Stromal cell of bone marrow (primary cell): ENCODE results near the gene SETMAR.

Experiments
- DNase-seq: peaks from one replicate; pipeline ENCODE4 v3.0.0-alpha.2; 2012; ENCODE audit warnings: low read depth

SETMAR gene

DNA sequence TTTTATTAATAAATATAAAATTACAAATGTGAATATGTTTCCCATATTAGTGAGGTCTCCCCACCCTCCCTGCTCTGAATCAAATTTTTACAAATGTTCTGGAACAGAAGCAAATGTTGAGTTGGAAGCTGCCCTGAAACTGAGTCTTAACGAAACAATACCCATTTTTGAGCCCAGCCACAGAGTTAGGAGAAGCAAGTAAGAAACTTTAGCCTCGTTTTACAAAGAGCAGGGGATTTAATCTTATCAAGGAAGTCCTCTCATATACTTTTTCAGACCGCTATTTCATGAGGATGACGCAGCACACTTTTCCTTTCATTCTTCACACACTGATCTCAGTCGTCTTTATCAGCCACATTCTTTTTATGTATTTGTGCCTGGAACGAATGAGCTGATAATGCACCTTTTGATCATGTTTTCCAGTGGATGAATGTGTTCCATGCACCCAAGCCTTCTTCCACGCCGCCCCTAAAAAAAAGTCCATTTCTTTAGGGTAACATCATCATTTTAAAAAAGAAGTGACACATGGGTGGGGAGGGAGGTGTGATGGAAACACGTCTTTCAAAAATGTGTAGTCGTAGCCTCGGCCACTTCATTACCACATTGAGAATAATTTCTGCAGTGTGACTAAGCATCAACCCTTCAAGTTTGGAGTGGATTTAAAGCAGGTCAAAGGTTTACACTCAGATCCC is 48.1 kb downstream of the SETMAR start:
- peak; percentile 15 for DNase-seq

DNA sequence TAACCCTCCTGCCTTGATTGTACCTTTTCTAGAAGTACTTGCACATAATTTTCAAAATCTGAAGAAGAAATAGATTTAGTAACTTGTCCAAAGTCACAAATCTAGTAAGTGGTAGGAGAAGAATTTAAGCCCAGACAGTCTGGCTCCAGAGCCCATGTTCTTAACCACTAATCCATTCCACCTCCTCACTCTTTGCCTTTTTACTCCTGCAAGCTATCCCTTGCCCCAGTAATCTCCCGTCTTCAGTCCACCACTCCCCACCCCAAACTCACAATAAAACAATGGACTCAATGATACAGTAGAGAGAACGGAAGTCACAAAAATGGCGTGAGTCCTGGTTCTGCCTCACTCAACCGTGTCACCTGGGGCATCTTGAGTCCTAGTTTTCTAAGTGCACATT is 48.7 kb downstream of the SETMAR start:
- DNase-seq = no peak

DNA sequence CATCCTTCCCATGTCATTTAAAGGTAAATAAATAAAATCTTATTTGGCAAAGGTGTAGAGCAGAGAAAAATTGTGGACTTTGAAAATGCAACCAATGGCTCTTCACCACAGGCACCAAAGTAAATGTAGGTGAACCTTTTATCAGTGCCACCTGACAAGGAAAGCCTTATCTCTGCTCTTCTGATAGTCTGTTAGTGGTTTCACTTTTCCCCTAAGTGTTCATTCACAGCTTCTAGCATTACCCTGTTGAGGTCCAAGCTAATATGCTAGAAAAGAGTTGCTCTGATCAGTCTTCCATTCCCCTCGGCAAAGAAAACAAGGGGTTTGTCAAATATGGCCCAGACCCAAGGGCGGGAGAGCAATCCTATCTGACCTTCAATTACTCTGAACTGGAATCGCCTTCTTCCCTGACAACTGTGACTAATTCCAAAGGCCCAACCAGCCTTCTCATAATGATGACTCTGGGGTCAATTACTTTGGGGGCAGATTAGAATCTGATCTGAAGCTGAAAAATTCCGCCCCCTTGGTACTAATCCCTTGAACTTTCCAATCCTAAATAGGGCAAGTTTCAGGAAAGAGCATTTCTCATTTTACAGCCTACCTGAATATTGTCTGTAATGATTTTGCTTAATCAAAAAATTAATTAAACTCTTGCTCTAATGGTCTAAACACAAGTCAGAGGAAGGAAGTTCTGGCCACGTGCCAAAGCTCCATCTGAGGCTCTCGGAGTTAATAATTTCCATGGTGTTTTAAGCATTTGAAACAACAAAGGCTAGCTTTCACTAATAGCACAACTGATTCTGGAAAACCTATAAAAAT is 52.4 kb downstream of the SETMAR start:
- no peak for DNase-seq

DNA sequence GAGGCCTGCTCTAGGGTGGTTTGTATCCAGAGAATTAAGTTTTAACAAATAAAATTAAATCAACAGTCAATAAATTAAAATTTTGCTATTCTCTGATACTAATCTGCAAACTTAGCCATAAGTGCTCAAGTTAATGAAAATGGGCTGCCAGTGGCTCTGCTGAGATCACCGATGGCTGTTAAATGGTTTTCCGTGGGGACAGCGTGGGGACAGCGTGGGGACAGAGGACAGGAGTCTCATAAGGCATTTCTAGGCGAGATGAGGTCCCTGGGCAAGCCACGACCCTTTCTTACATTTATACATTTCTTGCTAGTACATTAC is 53.0 kb downstream of the SETMAR start:
- no peak for DNase-seq

DNA sequence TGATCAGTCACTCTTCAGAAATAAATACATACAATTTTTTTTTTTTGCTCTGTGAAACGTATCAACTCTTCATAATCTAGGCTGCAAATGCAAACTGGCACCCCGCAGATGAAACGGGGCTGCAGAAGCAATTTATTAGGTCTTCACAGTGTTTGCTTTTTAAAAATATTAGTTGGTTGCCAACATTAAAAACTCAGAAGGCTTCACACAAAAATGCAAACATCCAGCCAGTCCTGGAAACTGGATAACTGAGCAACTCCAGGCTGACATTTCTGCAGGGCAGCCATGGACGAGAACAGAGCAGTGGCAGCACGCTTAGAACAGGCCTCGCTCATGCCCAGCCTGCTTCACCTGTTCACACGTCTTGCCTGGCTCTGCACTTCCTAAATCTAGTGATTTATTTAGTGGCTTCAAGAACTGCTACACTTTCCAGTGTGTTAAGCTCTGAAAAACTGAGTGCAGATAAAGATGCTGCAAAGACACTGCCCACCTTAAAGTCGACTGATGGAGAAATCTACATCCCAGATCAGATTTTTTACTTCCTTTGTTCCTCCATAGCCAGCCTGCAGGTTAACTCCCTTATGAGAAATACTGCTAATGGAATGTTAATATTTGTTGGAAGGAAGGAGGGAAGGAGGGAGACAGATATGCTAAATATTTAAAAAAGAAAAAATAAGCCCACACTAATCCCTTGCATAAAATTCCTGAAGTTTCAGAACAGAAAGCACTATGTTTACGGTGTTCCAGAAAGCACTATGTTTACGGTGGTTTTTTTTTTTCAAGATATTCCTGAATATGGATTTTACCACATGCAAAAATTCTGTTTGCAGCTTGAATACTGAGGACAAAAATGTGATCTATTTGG is 53.6 kb downstream of the SETMAR start:
- no peak for DNase-seq

DNA sequence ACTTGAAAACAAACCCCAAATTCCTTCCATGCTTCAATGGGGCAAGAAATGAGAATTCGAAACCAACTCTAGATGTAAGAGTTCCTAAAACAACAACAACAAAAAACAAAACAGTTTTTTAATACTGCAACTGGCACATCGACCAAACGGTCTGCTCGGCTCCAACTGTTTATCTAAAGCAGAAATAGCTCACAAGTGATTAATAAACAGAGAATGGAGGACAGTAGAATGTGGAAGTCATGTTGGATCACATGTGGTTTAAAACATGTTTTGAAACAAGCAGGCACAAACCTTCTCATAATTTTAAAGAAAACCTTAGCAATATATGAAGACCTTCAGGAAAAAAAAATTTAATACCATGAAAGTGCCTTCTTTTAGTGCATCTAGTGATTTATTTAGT is 55.1 kb downstream of the SETMAR start:
- DNase-seq = no peak

DNA sequence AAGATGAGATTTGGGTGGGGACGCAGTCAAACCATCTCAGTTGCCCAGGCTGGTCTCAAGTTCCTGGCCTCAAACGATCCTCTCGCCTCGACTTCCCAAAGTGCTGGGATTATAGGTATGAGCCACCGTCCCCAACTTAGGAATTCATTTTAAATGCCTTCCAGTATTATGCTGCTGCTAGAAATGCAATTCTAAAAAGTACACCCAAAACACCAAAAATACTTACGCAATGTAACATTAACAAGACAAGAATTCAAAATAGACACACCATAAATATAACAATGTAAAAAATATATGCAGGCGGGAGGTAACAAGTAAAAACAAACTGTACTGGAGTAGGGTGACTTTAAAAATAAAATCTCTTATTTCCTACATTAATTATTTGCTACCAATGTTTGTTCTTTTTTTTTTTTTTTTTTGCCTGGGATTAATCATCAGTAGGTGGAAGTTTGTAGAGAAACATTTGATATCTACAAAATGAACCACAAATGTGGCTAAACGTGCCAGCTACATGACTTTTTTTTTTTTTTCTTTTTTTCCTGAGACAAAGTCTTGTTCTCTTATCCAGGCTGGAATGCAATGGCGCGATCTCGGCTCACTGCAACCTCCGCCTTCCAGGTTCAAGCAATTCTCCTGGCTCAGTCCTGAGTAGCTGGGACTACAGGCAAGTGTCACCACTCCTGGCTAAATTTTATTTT is 56.8 kb downstream of the SETMAR start:
- DNase-seq = no peak

DNA sequence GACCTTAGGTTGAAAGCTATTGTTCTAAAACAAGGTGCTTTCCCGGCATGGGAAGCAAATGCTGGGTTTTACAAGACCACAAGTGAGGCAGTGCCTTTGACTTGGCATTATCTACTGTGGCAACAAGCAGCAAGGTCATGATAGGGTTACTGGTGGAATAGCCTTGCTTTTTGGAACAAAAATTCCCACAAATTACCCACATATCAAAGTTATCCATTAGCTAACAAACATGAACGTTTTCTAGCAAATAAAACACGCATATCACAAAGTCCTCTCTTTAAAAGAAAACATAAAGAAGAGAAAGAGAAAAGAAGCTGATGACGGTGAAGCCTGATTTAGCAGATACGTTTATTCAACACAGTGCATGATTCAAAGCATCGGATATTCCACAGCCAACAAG is 57.6 kb downstream of the SETMAR start:
- DNase-seq = no peak

DNA sequence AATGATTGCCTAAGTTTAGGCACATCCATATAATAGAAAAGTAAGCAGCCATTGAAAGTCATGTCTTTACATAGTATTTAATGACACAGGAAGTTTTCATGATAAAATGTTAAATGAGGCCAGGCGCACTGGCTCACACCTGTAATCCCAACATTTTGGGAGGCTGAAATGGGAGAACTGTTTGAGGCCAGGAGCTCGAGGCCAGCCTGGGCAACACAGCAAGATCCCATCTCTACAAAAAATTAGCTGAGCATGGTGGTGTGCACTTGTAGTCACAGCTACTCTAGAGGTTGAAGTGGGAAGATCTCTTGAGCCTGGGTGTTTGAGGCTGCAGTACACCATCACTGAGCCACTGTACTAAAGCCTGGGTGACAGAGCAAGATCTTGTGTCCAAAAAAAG is 59.4 kb downstream of the SETMAR start:
- no peak for DNase-seq
